H1 (cell line): ENCODE measurements around the gene TAF13. TPM values are rescaled to one million over a fixed set of nuclear protein-coding genes. Genes with fewer than 3 reads are reported as not detected.

ENCODE experiments used
- CEBPB ChIP-seq: IDR thresholded peaks from 2 replicates; pipeline ENCODE4 v1.6.1; 2012; ENCODE audit warnings: low read depth, low read length
- CHD7 ChIP-seq: fragments of 300-600 bp; sonication (generic); IDR thresholded peaks from 2 replicates; pipeline ENCODE4 v1.7.1; 2012; ENCODE audit warnings: low read length, moderate library complexity, mild to moderate bottlenecking, inconsistent platforms; ENCODE audit not compliant: insufficient replicate concordance
- RBBP5 ChIP-seq: IDR thresholded peaks from 2 replicates; pipeline ENCODE4 v1.7.1; 2012; ENCODE audit warnings: low read depth, mild to moderate bottlenecking, inconsistent platforms, low read length, moderate library complexity, borderline replicate concordance
- USF2 ChIP-seq: IDR thresholded peaks from 2 replicates; pipeline ENCODE4 v1.6.1; 2011; ENCODE audit warnings: low read length, improper control_type of control experiment
- polyA plus RNA-seq, 7 experiments: library from polyadenylated mRNA; depleted of rRNA in 3 of 7; stranded (reverse) in 5 of 7; unstranded in 2 of 7; fragments of >200 nt in 5 of 7; fragments of 200-250 nt in 2 of 7; gene quantifications; 1 replicate in 5 of 7; 2 replicates in 1 of 7; 4 replicates in 1 of 7; pipeline versions ENCODE4 v1.2.1 to v1.2.3, GENCODE V29; 2011 to 2013; ENCODE audit warnings: missing spikeins in 2 of 7, mixed read lengths in 2 of 7
- total RNA-seq: library from RNA; stranded (reverse); fragmentation: NEBNext Ultra II Directional; extraction: Animal tissue kit (Norgen Biotek cat#: 25700); gene quantifications from 2 replicates; pipeline ENCODE4 v1.2.1, GENCODE V29; 2021

The TAF13 gene
- total and polyA plus RNA-seq, 2 of the 8 experiments (the other 6 are each of a cell fraction or from before 2014, with no cell fraction given), result 13.1 to 41.7 TPM

GRCh38 chr1:109040627-109040988 is 35.2 kb downstream of the TAF13 start (continued):
- no peak for TF ChIP-seq CHD7
- TF ChIP-seq CEBPB, result no peak
- TF ChIP-seq RBBP5, result no peak
- no peak for TF ChIP-seq USF2
